ENCODE data around the gene TCF23. TPM values are rescaled to one million over a fixed set of nuclear protein-coding genes. Genes with fewer than 3 reads are reported as not detected.

Gene TCF23
- total RNA-seq, 1 donor from 2014 or later, result not detected

Other genes starting within 250 kb of the TCF23 start
- gene MAPRE3, start 178.4 kb upstream of the TCF23 start, total RNA-seq, result 43.1 TPM
- 40.3 TPM for gene TMEM214, start 116.0 kb upstream of the TCF23 start, total RNA-seq
- 11.7 TPM for gene AGBL5, start 97.3 kb upstream of the TCF23 start, total RNA-seq
- gene OST4, start 77.3 kb upstream of the TCF23 start, total RNA-seq, result 339 TPM
- gene EMILIN1, start 70.4 kb upstream of the TCF23 start, total RNA-seq, result 21.0 TPM
- 1.1 TPM for gene KHK, start 62.2 kb upstream of the TCF23 start, total RNA-seq
- 0.48 TPM for gene CGREF1, start 29.9 kb upstream of the TCF23 start, total RNA-seq
- 1.1 TPM for gene ABHD1, start 25.2 kb upstream of the TCF23 start, total RNA-seq
- 40.4 TPM for gene PREB, start 14.4 kb upstream of the TCF23 start, total RNA-seq
- gene PRR30, start 9.6 kb upstream of the TCF23 start, total RNA-seq, result not detected
- gene ATRAID, start 63.0 kb downstream of the TCF23 start, total RNA-seq, result 131 TPM
- gene SLC5A6, start 63.3 kb downstream of the TCF23 start, total RNA-seq, result 11.4 TPM
- 11.0 TPM for gene CAD, start 68.4 kb downstream of the TCF23 start, total RNA-seq
- 10.2 TPM for gene SLC30A3, start 114.0 kb downstream of the TCF23 start, total RNA-seq
- gene DNAJC5G, start 126.4 kb downstream of the TCF23 start, total RNA-seq, result 1.6 TPM
- gene TRIM54, start 133.4 kb downstream of the TCF23 start, total RNA-seq, result 218 TPM
- 2.1 TPM for gene UCN, start 159.4 kb downstream of the TCF23 start, total RNA-seq
- 69.3 TPM for gene MPV17, start 174.1 kb downstream of the TCF23 start, total RNA-seq
- gene GTF3C2, start 207.8 kb downstream of the TCF23 start, total RNA-seq, result 23.9 TPM
- gene EIF2B4, start 221.3 kb downstream of the TCF23 start, total RNA-seq, result 34.9 TPM
- gene SNX17, start 221.6 kb downstream of the TCF23 start, total RNA-seq, result 80.3 TPM
- 10.6 TPM for gene ZNF513, start 231.7 kb downstream of the TCF23 start, total RNA-seq